Tibial nerve (tissue), 4 donors: ENCODE measurements around the gene MELK. TPM values are rescaled to one million over a fixed set of nuclear protein-coding genes. Genes with fewer than 3 reads are reported as not detected.

Experiments used
- DNase-seq, 2 donors: peaks; one replicate each; pipeline ENCODE4 v3.0.0-alpha.2; 2019; ENCODE audit warnings: low spot score in 2 of 2
- H3K27ac ChIP-seq, 4 donors: fragments of 200-600 bp; sonication (generic) in 3 of 4; one replicate each; pipeline ENCODE4 v1.5.1; 2017 to 2019; ENCODE audit warnings: mild to moderate bottlenecking in 1 of 4
- H3K27me3 ChIP-seq, 2 donors: fragments of 200-600 bp; sonication (generic) in 1 of 2; one replicate each; pipeline versions ENCODE4 v1.5.1 to v1.6.0; 2017 to 2019
- H3K36me3 ChIP-seq, 3 donors: fragments of 200-600 bp; sonication (generic); one replicate each; pipeline ENCODE4 v1.5.1; 2018 to 2019
- H3K4me1 ChIP-seq, 4 donors: fragments of 200-600 bp; sonication (generic) in 3 of 4; one replicate each; pipeline ENCODE4 v1.5.1; 2017 to 2019
- H3K4me3 ChIP-seq, 4 donors: fragments of 200-600 bp; sonication (generic) in 3 of 4; one replicate each; pipeline ENCODE4 v1.5.1; 2017 to 2019; ENCODE audit warnings: mild to moderate bottlenecking in 1 of 4, moderate library complexity in 1 of 4
- H3K9me3 ChIP-seq, 4 donors: fragments of 200-600 bp; sonication (generic) in 3 of 4; one replicate each; pipeline ENCODE4 v1.5.1; 2017 to 2019
- CTCF ChIP-seq, 5 experiments: fragments of 200-600 bp in 3 of 5; fragments of 450-650 bp in 2 of 5; sonication (generic) in 3 of 5; IDR thresholded peaks; one replicate each; pipeline ENCODE4 v1.5.1; 2016 to 2019; ENCODE audit warnings: antibody characterized with exemption in 5 of 5, mild to moderate bottlenecking in 3 of 5, moderate library complexity in 2 of 5
- EP300 ChIP-seq, 2 donors: sonication (generic); formaldehyde crosslinking; IDR thresholded peaks; one replicate each; pipeline ENCODE4 v1.6.1; 2017; ENCODE audit warnings: antibody characterized with exemption in 2 of 2, mild to moderate bottlenecking in 1 of 2
- POLR2A ChIP-seq, 2 donors: fragments of 450-650 bp; IDR thresholded peaks; one replicate each; pipeline ENCODE4 v1.6.1; 2017; ENCODE audit warnings: antibody characterized with exemption in 2 of 2, mild to moderate bottlenecking in 2 of 2, moderate library complexity in 2 of 2
- WGBS, 2 donors: methylation state at CpG; one replicate each; pipeline ENCODE4 v1.1.5; 2018; 5-methylcytosine and 5-hydroxymethylcytosine counted together
- total RNA-seq, 4 donors: library from RNA; depleted of rRNA; stranded (reverse); fragments of >200 nt; gene quantifications; one replicate each; pipeline ENCODE4 v1.1.0, GENCODE V29; 2016

MELK gene
- total RNA-seq, 4 donors from 2014 or later, result 0.22 to 1.2 (median 0.60) TPM; not detected in 1

- H3K4me3 ChIP-seq, result no peak overlapping the region
- no peaks in the 10 kb centered on the region for H3K27me3 ChIP-seq
- WGBS, 2 donors, result 95 to 97% methylated on average over 7 of the region's 7 CpGs
- TF ChIP-seq EP300 (IDR thresholded peaks at IDR 0.05) (no peak), POLR2A (IDR thresholded peaks at IDR 0.05) (no peak), CTCF (IDR thresholded peaks at IDR 0.05) (no peak)
- DNase-seq, result no peak
- no peak overlapping the region for H3K27ac ChIP-seq
- H3K4me1 ChIP-seq, result no peaks in the 10 kb centered on the region
- H3K9me3 ChIP-seq, result peaks cover 0 to 4% (median 0%) of the 10 kb centered on the region in 4 donors
- no peaks in the 10 kb centered on the region for H3K36me3 ChIP-seq
These were observed 84.1 kb downstream of the MELK start for GRCh38 chr9:36656842-36657241.

DNA sequence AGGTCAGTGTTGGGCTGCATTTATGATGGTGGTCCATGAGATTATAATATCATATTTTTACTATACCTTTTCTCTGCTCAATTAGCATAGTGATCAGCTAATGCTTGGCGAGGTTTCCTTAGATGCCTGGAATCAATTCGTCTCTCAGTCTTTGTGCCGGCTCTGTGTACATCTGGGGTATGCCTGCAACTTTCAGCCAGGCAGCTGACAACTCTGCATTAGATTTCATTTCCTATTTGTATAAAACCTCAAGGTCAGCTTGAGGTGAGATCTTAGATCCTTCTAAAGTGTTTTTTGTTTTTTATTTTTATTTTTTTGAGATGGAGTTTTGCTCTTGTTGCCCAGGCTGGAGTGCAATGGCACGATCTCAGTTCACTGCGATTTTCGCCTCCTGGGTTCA lies 86.8 kb downstream of the MELK start:
- Histone ChIP-seq H3K9me3 (peaks cover 0 to 4% (median 0%) of the 10 kb centered on the region in 4 donors), H3K36me3 (no peaks in the 10 kb centered on the region), H3K27me3 (no peaks in the 10 kb centered on the region), H3K27ac (no peak overlapping the region), H3K4me3 (no peak overlapping the region), H3K4me1 (no peaks in the 10 kb centered on the region)
- TF ChIP-seq EP300 (IDR thresholded peaks at IDR 0.05) (no peak), POLR2A (IDR thresholded peaks at IDR 0.05) (no peak), CTCF (IDR thresholded peaks at IDR 0.05) (no peak)
- WGBS, 2 donors, result 88 to 93% methylated on average over 6 of the region's 6 CpGs
- DNase-seq, result no peak

DNA sequence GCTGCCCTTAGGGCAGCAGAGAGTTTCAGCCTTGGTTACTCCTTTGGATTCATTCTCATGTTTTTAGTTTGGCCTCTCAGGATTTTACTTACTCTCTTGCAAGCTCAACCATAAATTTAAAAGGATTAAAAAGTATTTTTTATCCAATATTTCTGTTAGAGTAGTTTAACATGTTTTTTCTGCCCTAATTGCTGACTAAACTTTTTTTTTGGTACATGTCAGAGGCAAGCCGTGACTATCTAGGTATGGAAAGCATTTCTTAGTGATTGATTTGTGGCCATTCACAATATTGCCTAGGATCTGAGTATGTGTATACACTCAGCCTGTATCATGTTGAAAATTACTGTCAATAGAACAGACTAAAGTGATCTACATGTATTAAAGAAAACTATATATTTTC lies 92.1 kb downstream of the MELK start:
- no peaks in the 10 kb centered on the region for H3K27me3 ChIP-seq
- H3K9me3 ChIP-seq, result no peaks in the 10 kb centered on the region
- TF ChIP-seq CTCF (IDR thresholded peaks at IDR 0.05), result no peak
- no peak for TF ChIP-seq POLR2A (IDR thresholded peaks at IDR 0.05)
- TF ChIP-seq EP300 (IDR thresholded peaks at IDR 0.05), result no peak
- H3K27ac ChIP-seq, result no peak overlapping the region
- H3K4me1 ChIP-seq, result no peaks in the 10 kb centered on the region
- no peaks in the 10 kb centered on the region for H3K36me3 ChIP-seq
- WGBS, 2 donors, result 67 to 69% methylated on average over 1 of the region's 1 CpG
- H3K4me3 ChIP-seq, result no peak overlapping the region
- DNase-seq, result no peak

- WGBS, 2 donors, result 86% methylated on average over 2 of the region's 2 CpGs
- TF ChIP-seq POLR2A (IDR thresholded peaks at IDR 0.05) (no peak), CTCF (IDR thresholded peaks at IDR 0.05) (no peak), EP300 (IDR thresholded peaks at IDR 0.05) (no peak)
- Histone ChIP-seq H3K36me3 (no peaks in the 10 kb centered on the region), H3K9me3 (no peaks in the 10 kb centered on the region), H3K27ac (no peak overlapping the region), H3K4me1 (no peaks in the 10 kb centered on the region), H3K27me3 (no peaks in the 10 kb centered on the region), H3K4me3 (no peak overlapping the region)
- no peak for DNase-seq
These were observed 92.7 kb downstream of the MELK start for GRCh38 chr9:36665387-36665786.

DNA sequence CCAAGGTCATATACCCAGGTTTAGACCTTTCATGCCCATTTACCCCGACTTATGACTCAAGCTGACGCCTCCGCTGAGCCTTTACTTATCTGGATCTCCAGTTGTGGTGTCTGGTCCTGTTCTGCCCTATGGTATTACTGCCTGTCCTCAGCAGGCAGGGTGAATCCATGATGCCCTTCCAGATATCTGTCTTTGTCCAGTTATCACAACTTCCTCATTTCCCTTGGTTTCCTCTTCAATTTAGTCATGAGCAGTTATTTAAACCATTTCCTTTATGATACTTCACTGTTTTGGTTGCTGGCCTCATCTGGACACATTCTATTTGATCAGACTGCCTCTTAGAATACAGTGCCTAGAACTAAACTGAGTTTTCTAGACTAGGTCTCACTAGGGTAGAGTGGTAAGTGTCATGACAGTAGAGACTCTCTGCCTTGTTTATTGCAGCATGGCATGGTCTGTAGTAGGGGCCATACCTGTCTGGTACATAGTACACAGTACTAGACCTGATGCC lies 93.3 kb downstream of the MELK start:
- H3K27ac ChIP-seq, result no peak overlapping the region
- TF ChIP-seq EP300 (IDR thresholded peaks at IDR 0.05), result no peak
- TF ChIP-seq CTCF (IDR thresholded peaks at IDR 0.05), result no peak
- TF ChIP-seq POLR2A (IDR thresholded peaks at IDR 0.05), result no peak
- H3K4me3 ChIP-seq, result no peak overlapping the region
- H3K9me3 ChIP-seq, result no peaks in the 10 kb centered on the region
- H3K36me3 ChIP-seq, result no peaks in the 10 kb centered on the region
- DNase-seq, result no peak
- H3K4me1 ChIP-seq, result no peaks in the 10 kb centered on the region
- WGBS, 2 donors, result 89 to 93% methylated on average over 3 of the region's 3 CpGs
- no peaks in the 10 kb centered on the region for H3K27me3 ChIP-seq
